Osteocyte (in vitro differentiated cells): ENCODE data around the gene METTL26. TPM values are rescaled to one million over a fixed set of nuclear protein-coding genes. Genes with fewer than 3 reads are reported as not detected.
A peak's percentile ranks its signal among the peaks of the same experiment; 100 is the strongest.

Experiments
- DNase-seq: peaks from one replicate; pipeline ENCODE4 v3.0.0; 2021; ENCODE audit warnings: mixed read lengths; ENCODE audit not compliant: unreplicated experiment; ENCODE audit errors: extremely low spot score
- H3K27ac Mint-ChIP-seq: one replicate; pipeline ENCODE4 v1.8.0; 2021; ENCODE audit warnings: mild to moderate bottlenecking, mixed read lengths; ENCODE audit not compliant: unreplicated experiment
- H3K27me3 Mint-ChIP-seq: one replicate; pipeline ENCODE4 v1.8.0; 2021; ENCODE audit warnings: mixed read lengths; ENCODE audit not compliant: unreplicated experiment
- H3K36me3 Mint-ChIP-seq: one replicate; pipeline ENCODE4 v1.8.0; 2021; ENCODE audit warnings: mixed read lengths; ENCODE audit not compliant: unreplicated experiment
- H3K4me1 Mint-ChIP-seq: one replicate; pipeline ENCODE4 v1.8.0; 2021; ENCODE audit warnings: mixed read lengths; ENCODE audit not compliant: unreplicated experiment
- H3K4me3 Mint-ChIP-seq: one replicate; pipeline ENCODE4 v1.8.0; 2021; ENCODE audit warnings: mild to moderate bottlenecking, moderate library complexity, mixed read lengths; ENCODE audit not compliant: unreplicated experiment
- H3K9me3 Mint-ChIP-seq: one replicate; pipeline ENCODE4 v1.8.0; 2021; ENCODE audit warnings: mixed read lengths; ENCODE audit not compliant: unreplicated experiment
- total RNA-seq: library from RNA; stranded (reverse); gene quantifications from 2 replicates; pipeline ENCODE4 v1.2.1, GENCODE V29; 2021
- TF ChIP-seq, protein P1 (sequence below): fragments of 200-600 bp; sonication (generic); IDR thresholded peaks from 2 replicates; pipeline ENCODE4 v1.5.0; 2021; ENCODE audit warnings: antibody characterized with exemption, mild to moderate bottlenecking, moderate library complexity

Gene METTL26
- total RNA-seq, 1 donor from 2014 or later: 69.8 TPM

GRCh38 chr16:586645-587590 is 49.2 kb downstream of the METTL26 start:
- no peaks in the 10 kb centered on the region for H3K36me3 Mint-ChIP-seq
- no peak for DNase-seq
- no peaks in the 10 kb centered on the region for H3K27me3 Mint-ChIP-seq
- H3K9me3 Mint-ChIP-seq: no peaks in the 10 kb centered on the region
- H3K27ac Mint-ChIP-seq: peak overlapping the region; percentile 54
- H3K4me1 Mint-ChIP-seq: peaks cover 23% of the 10 kb centered on the region
- TF ChIP-seq, protein P1, sequence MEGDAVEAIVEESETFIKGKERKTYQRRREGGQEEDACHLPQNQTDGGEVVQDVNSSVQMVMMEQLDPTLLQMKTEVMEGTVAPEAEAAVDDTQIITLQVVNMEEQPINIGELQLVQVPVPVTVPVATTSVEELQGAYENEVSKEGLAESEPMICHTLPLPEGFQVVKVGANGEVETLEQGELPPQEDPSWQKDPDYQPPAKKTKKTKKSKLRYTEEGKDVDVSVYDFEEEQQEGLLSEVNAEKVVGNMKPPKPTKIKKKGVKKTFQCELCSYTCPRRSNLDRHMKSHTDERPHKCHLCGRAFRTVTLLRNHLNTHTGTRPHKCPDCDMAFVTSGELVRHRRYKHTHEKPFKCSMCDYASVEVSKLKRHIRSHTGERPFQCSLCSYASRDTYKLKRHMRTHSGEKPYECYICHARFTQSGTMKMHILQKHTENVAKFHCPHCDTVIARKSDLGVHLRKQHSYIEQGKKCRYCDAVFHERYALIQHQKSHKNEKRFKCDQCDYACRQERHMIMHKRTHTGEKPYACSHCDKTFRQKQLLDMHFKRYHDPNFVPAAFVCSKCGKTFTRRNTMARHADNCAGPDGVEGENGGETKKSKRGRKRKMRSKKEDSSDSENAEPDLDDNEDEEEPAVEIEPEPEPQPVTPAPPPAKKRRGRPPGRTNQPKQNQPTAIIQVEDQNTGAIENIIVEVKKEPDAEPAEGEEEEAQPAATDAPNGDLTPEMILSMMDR: no peak
- peak overlapping the region; percentile 69 for H3K4me3 Mint-ChIP-seq

DNA sequence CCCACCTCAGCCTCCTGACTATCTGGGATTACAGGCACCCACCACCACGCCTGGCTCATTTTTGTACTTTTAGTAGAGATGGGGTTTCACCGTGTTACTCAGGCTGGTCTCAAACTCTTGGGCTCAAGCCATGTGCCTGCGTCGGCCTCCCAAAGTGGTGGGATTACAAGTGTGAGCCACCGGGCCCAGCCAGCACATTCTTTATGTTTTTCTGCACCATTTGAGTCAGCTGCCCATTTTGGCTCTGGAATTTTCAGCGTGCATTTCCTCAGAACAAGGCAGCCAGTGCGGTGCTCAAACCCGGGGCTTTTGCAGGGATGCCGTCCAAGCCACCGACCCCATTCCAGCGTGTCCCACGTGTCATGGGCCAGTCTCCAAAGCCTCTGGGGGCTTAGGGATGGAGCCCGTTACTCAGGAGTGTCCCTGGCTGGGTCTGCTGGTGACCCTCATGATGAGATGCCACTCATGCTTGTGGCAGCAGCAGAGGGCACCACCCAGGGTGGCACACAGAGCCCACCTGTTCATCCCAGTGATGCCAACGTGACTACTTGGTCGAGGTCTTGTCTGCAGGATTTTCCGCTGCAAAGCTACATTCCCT is 50.0 kb downstream of the METTL26 start:
- no peak overlapping the region for H3K27ac Mint-ChIP-seq
- H3K27me3 Mint-ChIP-seq: no peaks in the 10 kb centered on the region
- H3K36me3 Mint-ChIP-seq: no peaks in the 10 kb centered on the region
- no peak for DNase-seq
- H3K4me3 Mint-ChIP-seq: no peak overlapping the region
- no peaks in the 10 kb centered on the region for H3K9me3 Mint-ChIP-seq
- H3K4me1 Mint-ChIP-seq: peaks cover 18% of the 10 kb centered on the region
- TF ChIP-seq, protein P1: no peak

DNA sequence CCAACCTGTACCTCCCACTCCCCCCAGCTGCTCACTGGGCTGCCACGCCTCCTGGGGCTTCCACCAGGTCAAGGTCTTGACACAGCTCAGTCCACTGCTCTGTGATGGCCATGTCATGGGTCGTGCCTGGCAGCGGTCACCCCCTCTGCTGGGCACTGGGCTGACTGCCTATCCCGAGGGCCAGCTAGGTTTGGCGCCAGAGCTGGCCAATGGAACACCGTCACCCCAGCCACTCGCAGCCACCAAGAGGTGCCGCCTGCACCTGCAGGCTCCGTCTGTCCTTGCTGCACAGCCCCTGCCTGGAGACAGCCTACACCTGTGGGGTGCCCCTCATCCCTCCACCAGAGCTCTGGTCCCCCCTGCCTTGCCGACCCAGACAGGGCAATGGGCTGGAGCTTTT is 50.8 kb downstream of the METTL26 start:
- TF ChIP-seq, protein P1: no peak
- H3K4me3 Mint-ChIP-seq: no peak overlapping the region
- H3K9me3 Mint-ChIP-seq: no peaks in the 10 kb centered on the region
- peaks cover 11% of the 10 kb centered on the region for H3K4me1 Mint-ChIP-seq
- no peaks in the 10 kb centered on the region for H3K36me3 Mint-ChIP-seq
- no peak for DNase-seq
- no peaks in the 10 kb centered on the region for H3K27me3 Mint-ChIP-seq
- no peak overlapping the region for H3K27ac Mint-ChIP-seq

Other genes with a start within 250 kb of the METTL26 start
- gene NME4, start 239.1 kb downstream of the METTL26 start, total RNA-seq: 148 and 157 TPM in 2 replicates
- 23.4 and 23.9 TPM in 2 replicates for gene DECR2, start 234.4 kb downstream of the METTL26 start, total RNA-seq
- gene RAB11FIP3, start 210.7 kb downstream of the METTL26 start, total RNA-seq: 60.2 and 65.2 TPM in 2 replicates
- 38.3 and 39.9 TPM in 2 replicates for gene CAPN15, start 108.6 kb downstream of the METTL26 start, total RNA-seq
- not detected in 2 replicates for gene PRR35, start 75.9 kb downstream of the METTL26 start, total RNA-seq
- gene NHLRC4, start 69.3 kb downstream of the METTL26 start, total RNA-seq: 0.57 and 1.7 TPM in 2 replicates
- gene PIGQ, start 66.3 kb downstream of the METTL26 start, total RNA-seq: 62.0 and 63.6 TPM in 2 replicates
- 17.1 and 20.0 TPM in 2 replicates for gene RAB40C, start 46.2 kb downstream of the METTL26 start, total RNA-seq
- 0.47 and 0.56 TPM in 2 replicates for gene WFIKKN1, start 5.3 kb downstream of the METTL26 start, total RNA-seq
- 11.3 and 14.8 TPM in 2 replicates for gene MCRIP2, start 5.5 kb upstream of the METTL26 start, total RNA-seq
- 28.2 and 38.9 TPM in 2 replicates for gene WDR90, start 13.1 kb upstream of the METTL26 start, total RNA-seq
- 125 and 126 TPM in 2 replicates for gene RHOT2, start 31.8 kb upstream of the METTL26 start, total RNA-seq
- 3.6 and 5.4 TPM in 2 replicates for gene RHBDL1, start 39.4 kb upstream of the METTL26 start, total RNA-seq
- gene STUB1, start 44.1 kb upstream of the METTL26 start, total RNA-seq: 109 and 116 TPM in 2 replicates
- gene JMJD8, start 48.0 kb upstream of the METTL26 start, total RNA-seq: 57.6 and 62.1 TPM in 2 replicates
- 19.4 and 19.9 TPM in 2 replicates for gene WDR24, start 54.1 kb upstream of the METTL26 start, total RNA-seq
- gene FBXL16, start 69.5 kb upstream of the METTL26 start, total RNA-seq: 0.32 and 0.44 TPM in 2 replicates
- 48.2 and 49.7 TPM in 2 replicates for gene METRN, start 78.8 kb upstream of the METTL26 start, total RNA-seq
- gene ANTKMT, start 84.8 kb upstream of the METTL26 start, total RNA-seq: 41.5 and 41.7 TPM in 2 replicates
- 2.6 and 3.1 TPM in 2 replicates for gene CCDC78, start 90.1 kb upstream of the METTL26 start, total RNA-seq
- 11.3 and 17.3 TPM in 2 replicates for gene HAGHL, start 90.8 kb upstream of the METTL26 start, total RNA-seq
- 31.4 and 31.5 TPM in 2 replicates for gene CIAO3, start 104.7 kb upstream of the METTL26 start, total RNA-seq
- gene MSLN, start 124.4 kb upstream of the METTL26 start, total RNA-seq: 0.19 and 0.21 TPM in 2 replicates
- gene RPUSD1, start 152.1 kb upstream of the METTL26 start, total RNA-seq: 20.8 and 24.3 TPM in 2 replicates
- 19.3 and 25.4 TPM in 2 replicates for gene CHTF18, start 152.3 kb upstream of the METTL26 start, total RNA-seq
- gene GNG13, start 164.4 kb upstream of the METTL26 start, total RNA-seq: not detected in 2 replicates